H1 (cell line): ENCODE results near the gene RBM38. TPM values are rescaled to one million over a fixed set of nuclear protein-coding genes. Genes with fewer than 3 reads are reported as not detected.

ENCODE experiments used
- CBX8 ChIP-seq: fragments of 300-800, 300-1000 bp; sonication (generic); IDR thresholded peaks from 2 replicates; pipeline ENCODE4 v1.7.1; 2016; ENCODE audit warnings: low read depth, low read length, borderline replicate concordance
- JUND ChIP-seq: IDR thresholded peaks from 2 replicates; pipeline ENCODE4 v1.6.1; 2011; ENCODE audit warnings: mild to moderate bottlenecking, improper control_type of control experiment, low read length
- KDM1A ChIP-seq: fragments of 200-600, 300-600 bp; sonication (generic); IDR thresholded peaks from 2 replicates; pipeline ENCODE4 v1.7.1; 2016; ENCODE audit warnings: mild to moderate bottlenecking, low read length, borderline replicate concordance
- polyA plus RNA-seq, 7 experiments: library from polyadenylated mRNA; depleted of rRNA in 3 of 7; stranded (reverse) in 5 of 7; unstranded in 2 of 7; fragments of >200 nt in 5 of 7; fragments of 200-250 nt in 2 of 7; gene quantifications; 1 replicate in 5 of 7; 2 replicates in 1 of 7; 4 replicates in 1 of 7; pipeline versions ENCODE4 v1.2.1 to v1.2.3, GENCODE V29; 2011 to 2013; ENCODE audit warnings: missing spikeins in 2 of 7, mixed read lengths in 2 of 7
- total RNA-seq: library from RNA; stranded (reverse); fragmentation: NEBNext Ultra II Directional; extraction: Animal tissue kit (Norgen Biotek cat#: 25700); gene quantifications from 2 replicates; pipeline ENCODE4 v1.2.1, GENCODE V29; 2021
- TF ChIP-seq, protein P1 (sequence below), 3 experiments: IDR thresholded peaks; 1 replicate in 2 of 3; 2 replicates in 1 of 3; pipeline versions ENCODE4 v1.5.1 to v1.6.1; 2011; ENCODE audit warnings: low read length in 3 of 3, mild to moderate bottlenecking in 3 of 3, inconsistent platforms in 2 of 3, low read depth in 1 of 3, moderate library complexity in 1 of 3; ENCODE audit not compliant: insufficient read depth in 1 of 3; ENCODE audit errors: control extremely low read depth in 1 of 3

The RBM38 gene
- total and polyA plus RNA-seq, 2 of the 8 experiments (the other 6 are each of a cell fraction or from before 2014, with no cell fraction given) = 57.7 to 109 TPM

GRCh38 chr20:57448764-57449354, 57.7 kb downstream of the RBM38 start (continued):
- TF ChIP-seq, protein P1, sequence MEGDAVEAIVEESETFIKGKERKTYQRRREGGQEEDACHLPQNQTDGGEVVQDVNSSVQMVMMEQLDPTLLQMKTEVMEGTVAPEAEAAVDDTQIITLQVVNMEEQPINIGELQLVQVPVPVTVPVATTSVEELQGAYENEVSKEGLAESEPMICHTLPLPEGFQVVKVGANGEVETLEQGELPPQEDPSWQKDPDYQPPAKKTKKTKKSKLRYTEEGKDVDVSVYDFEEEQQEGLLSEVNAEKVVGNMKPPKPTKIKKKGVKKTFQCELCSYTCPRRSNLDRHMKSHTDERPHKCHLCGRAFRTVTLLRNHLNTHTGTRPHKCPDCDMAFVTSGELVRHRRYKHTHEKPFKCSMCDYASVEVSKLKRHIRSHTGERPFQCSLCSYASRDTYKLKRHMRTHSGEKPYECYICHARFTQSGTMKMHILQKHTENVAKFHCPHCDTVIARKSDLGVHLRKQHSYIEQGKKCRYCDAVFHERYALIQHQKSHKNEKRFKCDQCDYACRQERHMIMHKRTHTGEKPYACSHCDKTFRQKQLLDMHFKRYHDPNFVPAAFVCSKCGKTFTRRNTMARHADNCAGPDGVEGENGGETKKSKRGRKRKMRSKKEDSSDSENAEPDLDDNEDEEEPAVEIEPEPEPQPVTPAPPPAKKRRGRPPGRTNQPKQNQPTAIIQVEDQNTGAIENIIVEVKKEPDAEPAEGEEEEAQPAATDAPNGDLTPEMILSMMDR (IDR thresholded peaks at IDR 0.05; ENCODE audit: control extremely low read depth in 1 of 3, insufficient read depth in 1 of 3, low read depth in 1 of 3, low read length in 3 of 3) = no peak
- TF ChIP-seq KDM1A (no peak), CBX8 (no peak), JUND (no peak)
